Upper lobe of right lung (tissue), 1 donor: ENCODE measurements around the gene GPR137B. TPM values are rescaled to one million over a fixed set of nuclear protein-coding genes. Genes with fewer than 3 reads are reported as not detected.

Experiments
- ATAC-seq: fragments of 200-7000 bp; cut with Tn5 transposase; one replicate; pipeline ENCODE4 v1.9.1; 2020; ENCODE audit warnings: mild to moderate bottlenecking, moderate library complexity
- DNase-seq: peaks from one replicate; pipeline ENCODE4 v3.0.0-alpha.2; 2020
- H3K27ac ChIP-seq: fragments of 200-600 bp; one replicate; pipeline ENCODE4 v1.8.0; 2022
- H3K27me3 ChIP-seq: fragments of 200-600 bp; one replicate; pipeline ENCODE4 v1.8.0; 2022; ENCODE audit warnings: mild to moderate bottlenecking
- H3K36me3 ChIP-seq: fragments of 200-600 bp; one replicate; pipeline ENCODE4 v1.8.0; 2022
- H3K4me1 ChIP-seq: fragments of 200-600 bp; one replicate; pipeline ENCODE4 v1.8.0; 2022
- H3K4me3 ChIP-seq: fragments of 200-600 bp; one replicate; pipeline ENCODE4 v1.8.0; 2022; ENCODE audit warnings: mild to moderate bottlenecking
- H3K9me3 ChIP-seq: fragments of 200-600 bp; one replicate; pipeline ENCODE4 v1.8.0; 2022
- CTCF ChIP-seq: fragments of 200-600 bp; IDR thresholded peaks from one replicate; pipeline ENCODE4 v1.8.0; 2022; ENCODE audit warnings: antibody characterized with exemption
- intact Hi-C: fragments of 100-400 bp; cut with DNase I; formaldehyde crosslinking; loops from one replicate; pipeline ENCODE4 v1.11.0; 2022
- total RNA-seq: library from RNA; stranded (reverse); fragmentation: NEBNext Ultra II Directional; extraction: Animal tissue kit (Norgen Biotek cat#: 25700); gene quantifications from one replicate; pipeline ENCODE4 v1.2.1, GENCODE V29; 2021
- donor health status: DM: no; HTN: yes; CAD: no; lungs with severe emphysema.

The GPR137B gene
- total RNA-seq, 1 donor from 2014 or later: 26.5 TPM

GRCh38 chr1:236103646-236104218, 38.6 kb upstream of the GPR137B start:
- ATAC-seq: peak; percentile 78
- Histone ChIP-seq H3K4me1 (no peaks in the 10 kb centered on the region), H3K36me3 (no peaks in the 10 kb centered on the region), H3K27ac (no peak overlapping the region), H3K9me3 (no peaks in the 10 kb centered on the region), H3K27me3 (no peaks in the 10 kb centered on the region), H3K4me3 (no peak overlapping the region)
- TF ChIP-seq CTCF: peak; percentile 91
- DNase-seq: no peak
- intact Hi-C loops: loop anchor here (10.0 kb wide), 1 partner anchor 391 kb away; no protein-coding TSS in a partner anchor

- DNase-seq: no peak
- Histone ChIP-seq H3K9me3 (no peaks in the 10 kb centered on the region), H3K27me3 (no peaks in the 10 kb centered on the region), H3K4me1 (no peaks in the 10 kb centered on the region), H3K36me3 (no peaks in the 10 kb centered on the region), H3K27ac (no peak overlapping the region), H3K4me3 (no peak overlapping the region)
- TF ChIP-seq CTCF: no peak
- ATAC-seq: no peak
- intact Hi-C loops: loop anchor here (10.0 kb wide), 1 partner anchor 387 kb away; no protein-coding TSS in a partner anchor
Observed at GRCh38 chr1:236107121-236107907, 35.0 kb upstream of the GPR137B start.

- no peak for TF ChIP-seq CTCF
- DNase-seq: no peak
Observed at GRCh38 chr1:236108027-236108648, 34.2 kb upstream of the GPR137B start.

GRCh38 chr1:236110137-236110536, 32.2 kb upstream of the GPR137B start:
- no peaks in the 10 kb centered on the region for H3K36me3 ChIP-seq
- H3K9me3 ChIP-seq: no peaks in the 10 kb centered on the region
- DNase-seq (no peak), ATAC-seq (no peak)
- no peak for TF ChIP-seq CTCF
- H3K27ac ChIP-seq: no peak overlapping the region
- H3K27me3 ChIP-seq: no peaks in the 10 kb centered on the region
- H3K4me3 ChIP-seq: no peak overlapping the region
- no peaks in the 10 kb centered on the region for H3K4me1 ChIP-seq
- intact Hi-C loops: no loop called here

More at GRCh38 chr1:236108027-236108648, 34.2 kb upstream of the GPR137B start:
- H3K36me3 ChIP-seq: no peaks in the 10 kb centered on the region
- ATAC-seq: no peak
- no peaks in the 10 kb centered on the region for H3K27me3 ChIP-seq
- H3K9me3 ChIP-seq: no peaks in the 10 kb centered on the region
- intact Hi-C loops: loop anchor here (10.0 kb wide), 1 partner anchor 387 kb away; no protein-coding TSS in a partner anchor
- no peak overlapping the region for H3K4me3 ChIP-seq
- H3K4me1 ChIP-seq: no peaks in the 10 kb centered on the region
- H3K27ac ChIP-seq: no peak overlapping the region

- H3K4me3 ChIP-seq: no peak overlapping the region
- ATAC-seq: no peak
- no peaks in the 10 kb centered on the region for H3K27me3 ChIP-seq
- no peak overlapping the region for H3K27ac ChIP-seq
- no peak for TF ChIP-seq CTCF
- no peaks in the 10 kb centered on the region for H3K9me3 ChIP-seq
- no peak for DNase-seq
- no peaks in the 10 kb centered on the region for H3K4me1 ChIP-seq
- intact Hi-C loops: no loop called here
- no peaks in the 10 kb centered on the region for H3K36me3 ChIP-seq
Observed at GRCh38 chr1:236111527-236112331, 30.6 kb upstream of the GPR137B start.
